ENCODE measurements around the gene UTS2.

The UTS2 gene

DNA sequence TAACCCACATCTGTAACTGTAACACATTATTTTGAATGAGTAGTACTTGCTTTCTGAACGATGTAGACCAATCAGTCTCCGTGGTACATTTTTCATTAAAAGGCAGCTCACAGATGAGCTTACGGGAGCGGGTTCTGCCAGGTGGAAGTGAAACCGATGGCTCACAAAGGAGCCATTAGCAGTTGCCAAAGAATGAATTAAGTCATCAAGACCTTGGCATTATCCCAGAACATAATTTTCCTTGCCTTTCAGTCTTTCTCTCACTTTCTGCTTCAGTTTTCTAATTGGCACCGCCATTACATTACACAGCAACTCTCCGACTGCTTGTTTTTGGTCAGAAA, 33.5 kb upstream of the UTS2 start:
- H3K36me3 ChIP-seq (replicated peaks in 1 of 2; ENCODE audit: control insufficient read depth in 2 of 2, insufficient read depth in 2 of 2, low read length in 2 of 2): no peaks in the 10 kb centered on the region
- H3K79me1 ChIP-seq (ENCODE audit: low read depth, low read length): peaks cover 2% of the 10 kb centered on the region
- no peak overlapping the region for H3K18ac ChIP-seq (ENCODE audit: low read length)
- no peak overlapping the region for H2BK5ac ChIP-seq (ENCODE audit: low read length)
- H3K4me3 ChIP-seq (ENCODE audit: low read length in 2 of 2): no peak overlapping the region
- H4K8ac ChIP-seq (ENCODE audit: low read depth, low read length): no peak overlapping the region
- H3K14ac ChIP-seq (ENCODE audit: low read length): no peak overlapping the region
- H3K9me3 ChIP-seq (replicated peaks in 1 of 2; ENCODE audit: control insufficient read depth in 2 of 2, insufficient read depth in 1 of 2, low read depth in 1 of 2, low read length in 2 of 2): no peaks in the 10 kb centered on the region
- no peak overlapping the region for H3K27ac ChIP-seq (replicated peaks; ENCODE audit: low read length)
- no CpG with 5 or more reads among the region's 7 CpGs for WGBS, 2 donors (ENCODE audit: extremely low coverage in 2 of 2, insufficient read length in 2 of 2, insufficient replicate concordance in 1 of 2)
- H4K91ac ChIP-seq (ENCODE audit: low read depth, low read length, poor library complexity): no peak overlapping the region
- H3K27me3 ChIP-seq (ENCODE audit: control insufficient read depth in 3 of 3, insufficient read depth in 3 of 3, low read depth in 1 of 3, low read length in 3 of 3): peaks cover 0 to 2% (median 0%) of the 10 kb centered on the region in 3 experiments
- H2AFZ ChIP-seq (ENCODE audit: low read length): no peak overlapping the region
- H2AK5ac ChIP-seq (ENCODE audit: low read depth, low read length): no peak overlapping the region
- no peak overlapping the region for H2BK12ac ChIP-seq (ENCODE audit: low read length)
- H2BK120ac ChIP-seq (ENCODE audit: low read depth, low read length): no peak overlapping the region
- H2BK15ac ChIP-seq (ENCODE audit: low read length): no peak overlapping the region
- no peaks in the 10 kb centered on the region for H3K4me1 ChIP-seq (ENCODE audit: control insufficient read depth in 2 of 2, insufficient read depth in 1 of 2, low read depth in 1 of 2, low read length in 2 of 2)
- no peak overlapping the region for H3K9ac ChIP-seq (ENCODE audit: low read depth, low read length, poor library complexity)
- H3K23ac ChIP-seq (ENCODE audit: low read depth, low read length, poor library complexity): no peak overlapping the region
- DNase-seq (ENCODE audit: low spot score): no peak
- H3K4me2 ChIP-seq (ENCODE audit: insufficient read depth, low read length, poor library complexity, severe bottlenecking): no peak overlapping the region
- no peak overlapping the region for H3K4ac ChIP-seq (ENCODE audit: low read length)

DNA sequence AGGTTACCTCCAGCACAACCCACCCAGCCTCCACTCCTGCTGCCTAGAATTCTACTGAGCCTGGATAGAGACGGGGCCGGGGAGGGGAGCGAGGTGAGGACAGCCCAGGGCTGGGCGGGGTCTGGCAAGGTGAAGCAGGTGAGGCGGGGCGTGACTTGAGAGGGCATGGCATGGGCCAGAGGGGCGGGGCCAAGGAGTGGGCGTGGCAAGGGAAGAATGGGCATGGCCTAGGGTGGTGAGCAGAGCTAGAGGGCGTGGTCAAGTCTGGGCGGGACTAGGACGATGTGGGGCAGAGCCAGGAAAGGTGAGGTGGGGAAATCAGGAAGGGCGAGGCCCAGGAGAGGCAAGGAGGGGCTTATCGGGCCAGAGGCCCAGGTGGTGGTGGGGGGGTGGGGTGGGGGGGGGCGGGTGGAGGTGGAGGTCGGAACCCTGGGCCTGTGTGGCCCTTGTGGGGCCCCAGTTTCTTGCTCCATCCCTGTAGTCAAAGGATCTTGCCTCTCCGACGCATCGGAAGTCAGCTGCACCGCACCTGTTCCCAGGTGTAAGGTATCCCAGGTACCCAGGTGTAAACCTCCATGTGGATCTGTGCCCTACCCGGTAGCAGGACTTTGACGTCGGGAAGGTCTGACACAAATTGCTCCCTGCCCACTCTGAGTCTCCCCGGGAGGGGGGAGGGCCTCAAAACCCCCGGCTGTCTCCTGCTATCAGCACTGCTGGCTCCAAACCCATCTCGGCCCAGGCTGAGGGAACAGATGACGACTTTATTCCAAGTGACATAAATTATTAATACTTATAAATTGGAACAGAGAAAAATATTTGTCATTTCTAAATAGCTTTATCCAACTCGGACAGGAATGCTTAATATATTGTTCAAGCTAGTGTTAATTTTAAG, 32.9 kb upstream of the UTS2 start:
- Histone ChIP-seq H2AK5ac (ENCODE audit: low read depth, low read length) (peak overlapping the region; percentile 19), H3K18ac (ENCODE audit: low read length) (no peak overlapping the region), H3K4me1 (ENCODE audit: control insufficient read depth in 2 of 2, insufficient read depth in 1 of 2, low read depth in 1 of 2, low read length in 2 of 2) (no peaks in the 10 kb centered on the region), H3K9ac (ENCODE audit: low read depth, low read length, poor library complexity) (no peak overlapping the region), H3K23ac (ENCODE audit: low read depth, low read length, poor library complexity) (peak overlapping the region; percentile 58), H3K4me2 (ENCODE audit: insufficient read depth, low read length, poor library complexity, severe bottlenecking) (no peak overlapping the region), H2BK5ac (ENCODE audit: low read length) (no peak overlapping the region), H2BK12ac (ENCODE audit: low read length) (no peak overlapping the region), H3K27ac (replicated peaks; ENCODE audit: low read length) (no peak overlapping the region), H2BK120ac (ENCODE audit: low read depth, low read length) (no peak overlapping the region), H3K27me3 (ENCODE audit: control insufficient read depth in 3 of 3, insufficient read depth in 3 of 3, low read depth in 1 of 3, low read length in 3 of 3) (peaks cover 0 to 2% (median 0%) of the 10 kb centered on the region in 3 experiments), H3K14ac (ENCODE audit: low read length) (no peak overlapping the region), H3K36me3 (replicated peaks in 1 of 2; ENCODE audit: control insufficient read depth in 2 of 2, insufficient read depth in 2 of 2, low read length in 2 of 2) (no peaks in the 10 kb centered on the region), H3K4ac (ENCODE audit: low read length) (no peak overlapping the region), H3K9me3 (replicated peaks in 1 of 2; ENCODE audit: control insufficient read depth in 2 of 2, insufficient read depth in 1 of 2, low read depth in 1 of 2, low read length in 2 of 2) (no peaks in the 10 kb centered on the region), H4K8ac (ENCODE audit: low read depth, low read length) (no peak overlapping the region), H3K79me1 (ENCODE audit: low read depth, low read length) (peaks cover 2% of the 10 kb centered on the region), H2BK15ac (ENCODE audit: low read length) (no peak overlapping the region), H2AFZ (ENCODE audit: low read length) (no peak overlapping the region), H3K4me3 (ENCODE audit: low read length in 2 of 2) (no peak overlapping the region), H4K91ac (ENCODE audit: low read depth, low read length, poor library complexity) (no peak overlapping the region)
- no CpG with 5 or more reads among the region's 27 CpGs for WGBS, 2 donors (ENCODE audit: extremely low coverage in 2 of 2, insufficient read length in 2 of 2, insufficient replicate concordance in 1 of 2)
- no peak for DNase-seq (ENCODE audit: low spot score)

DNA sequence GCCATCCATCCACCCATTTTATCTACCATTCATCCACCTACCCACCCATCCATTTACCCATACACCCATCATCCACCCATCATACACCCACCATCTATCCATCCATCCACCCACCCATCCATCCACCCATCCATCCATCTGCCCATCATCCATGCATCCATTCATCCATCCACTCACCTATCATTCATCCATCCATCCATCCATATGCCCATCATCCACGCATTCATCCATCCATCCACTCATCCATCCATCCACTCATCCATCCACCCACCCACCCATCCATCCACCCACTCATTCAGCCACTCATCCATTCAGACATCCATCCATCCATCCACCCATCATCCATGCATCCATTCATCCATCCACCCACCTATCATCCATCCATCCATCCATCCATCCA, 31.9 kb upstream of the UTS2 start:
- peak overlapping the region; percentile 90 for H4K8ac ChIP-seq (ENCODE audit: low read depth, low read length)
- no peaks in the 10 kb centered on the region for H3K4me1 ChIP-seq (ENCODE audit: control insufficient read depth in 2 of 2, insufficient read depth in 1 of 2, low read depth in 1 of 2, low read length in 2 of 2)
- no peak overlapping the region for H3K4me3 ChIP-seq (ENCODE audit: low read length in 2 of 2)
- no peak overlapping the region for H3K4ac ChIP-seq (ENCODE audit: low read length)
- no peak overlapping the region for H2BK120ac ChIP-seq (ENCODE audit: low read depth, low read length)
- H3K27ac ChIP-seq (replicated peaks; ENCODE audit: low read length): no peak overlapping the region
- H3K4me2 ChIP-seq (ENCODE audit: insufficient read depth, low read length, poor library complexity, severe bottlenecking): no peak overlapping the region
- H3K36me3 ChIP-seq (replicated peaks in 1 of 2; ENCODE audit: control insufficient read depth in 2 of 2, insufficient read depth in 2 of 2, low read length in 2 of 2): no peaks in the 10 kb centered on the region
- H3K9ac ChIP-seq (ENCODE audit: low read depth, low read length, poor library complexity): no peak overlapping the region
- H2BK12ac ChIP-seq (ENCODE audit: low read length): no peak overlapping the region
- DNase-seq (ENCODE audit: low spot score): no peak
- peaks cover 2% of the 10 kb centered on the region for H3K79me1 ChIP-seq (ENCODE audit: low read depth, low read length)
- no peak overlapping the region for H3K18ac ChIP-seq (ENCODE audit: low read length)
- H2AFZ ChIP-seq (ENCODE audit: low read length): no peak overlapping the region
- no peak overlapping the region for H3K14ac ChIP-seq (ENCODE audit: low read length)
- no peaks in the 10 kb centered on the region for H3K9me3 ChIP-seq (replicated peaks in 1 of 2; ENCODE audit: control insufficient read depth in 2 of 2, insufficient read depth in 1 of 2, low read depth in 1 of 2, low read length in 2 of 2)
- H3K27me3 ChIP-seq (ENCODE audit: control insufficient read depth in 3 of 3, insufficient read depth in 3 of 3, low read depth in 1 of 3, low read length in 3 of 3): peaks cover 0 to 2% (median 0%) of the 10 kb centered on the region in 3 experiments
- no peak overlapping the region for H4K91ac ChIP-seq (ENCODE audit: low read depth, low read length, poor library complexity)
- H2BK5ac ChIP-seq (ENCODE audit: low read length): no peak overlapping the region
- no CpG with 5 or more reads among the region's 1 CpG for WGBS, 2 donors (ENCODE audit: extremely low coverage in 2 of 2, insufficient read length in 2 of 2, insufficient replicate concordance in 1 of 2)
- H3K23ac ChIP-seq (ENCODE audit: low read depth, low read length, poor library complexity): no peak overlapping the region
- H2BK15ac ChIP-seq (ENCODE audit: low read length): no peak overlapping the region
- no peak overlapping the region for H2AK5ac ChIP-seq (ENCODE audit: low read depth, low read length)

DNA sequence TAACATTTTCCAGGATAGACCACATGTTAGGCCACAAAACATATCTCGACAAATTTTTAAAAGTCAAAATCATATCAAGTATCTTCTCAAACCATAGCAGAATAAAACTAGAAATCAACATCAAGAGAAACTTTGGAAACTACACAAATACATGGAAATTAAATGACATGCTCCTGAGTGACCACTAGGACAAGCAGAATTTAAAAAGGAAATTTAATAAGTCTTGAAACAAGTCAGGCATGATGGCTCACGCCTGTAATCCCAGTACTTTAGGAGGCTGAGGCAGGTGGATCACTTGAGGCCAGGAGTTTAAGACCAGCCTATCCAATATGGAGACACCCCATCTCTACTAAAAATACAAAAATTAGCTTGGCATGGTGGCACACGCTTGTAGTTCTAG, 26.4 kb upstream of the UTS2 start:
- Histone ChIP-seq H4K8ac (ENCODE audit: low read depth, low read length) (no peak overlapping the region), H3K79me1 (ENCODE audit: low read depth, low read length) (no peaks in the 10 kb centered on the region), H2BK15ac (ENCODE audit: low read length) (no peak overlapping the region), H2BK12ac (ENCODE audit: low read length) (no peak overlapping the region), H2AK5ac (ENCODE audit: low read depth, low read length) (no peak overlapping the region), H3K27ac (replicated peaks; ENCODE audit: low read length) (no peak overlapping the region), H3K9me3 (replicated peaks in 1 of 2; ENCODE audit: control insufficient read depth in 2 of 2, insufficient read depth in 1 of 2, low read depth in 1 of 2, low read length in 2 of 2) (peaks cover 0 to 7% of the 10 kb centered on the region in 2 donors), H2BK5ac (ENCODE audit: low read length) (no peak overlapping the region), H2BK120ac (ENCODE audit: low read depth, low read length) (no peak overlapping the region), H3K4me1 (ENCODE audit: control insufficient read depth in 2 of 2, insufficient read depth in 1 of 2, low read depth in 1 of 2, low read length in 2 of 2) (no peaks in the 10 kb centered on the region), H3K9ac (ENCODE audit: low read depth, low read length, poor library complexity) (no peak overlapping the region), H3K36me3 (replicated peaks in 1 of 2; ENCODE audit: control insufficient read depth in 2 of 2, insufficient read depth in 2 of 2, low read length in 2 of 2) (no peaks in the 10 kb centered on the region), H3K4me2 (ENCODE audit: insufficient read depth, low read length, poor library complexity, severe bottlenecking) (no peak overlapping the region), H3K27me3 (ENCODE audit: control insufficient read depth in 3 of 3, insufficient read depth in 3 of 3, low read depth in 1 of 3, low read length in 3 of 3) (no peaks in the 10 kb centered on the region), H3K18ac (ENCODE audit: low read length) (no peak overlapping the region), H3K14ac (ENCODE audit: low read length) (no peak overlapping the region), H3K23ac (ENCODE audit: low read depth, low read length, poor library complexity) (no peak overlapping the region), H3K4ac (ENCODE audit: low read length) (no peak overlapping the region), H2AFZ (ENCODE audit: low read length) (no peak overlapping the region), H3K4me3 (ENCODE audit: low read length in 2 of 2) (no peak overlapping the region), H4K91ac (ENCODE audit: low read depth, low read length, poor library complexity) (no peak overlapping the region)
- no peak for DNase-seq (ENCODE audit: low spot score)
- no CpG with 5 or more reads among the region's 3 CpGs for WGBS, 2 donors (ENCODE audit: extremely low coverage in 2 of 2, insufficient read length in 2 of 2, insufficient replicate concordance in 1 of 2)
